BJ (cell line): Measurements from ENCODE around the gene CCDC148. TPM values are rescaled to one million over a fixed set of nuclear protein-coding genes. Genes with fewer than 3 reads are reported as not detected.

Source experiments
- CTCF ChIA-PET: fragments of 350-600 bp; formaldehyde crosslinking; extraction: SDS; loops from one replicate; lab custom pipeline; 2021; ENCODE audit warnings: antibody characterized with exemption, inconsistent platforms; lab: Yijun Ruan, JAX
- POLR2A ChIA-PET: fragments of 300-600 bp; sonication (Branson Sonifier 250); formaldehyde crosslinking; extraction: SDS; loops from one replicate; lab custom pipeline; 2021; ENCODE audit warnings: antibody characterized with exemption; lab: Charles Lee
- DNase-seq: peaks from one replicate; pipeline ENCODE4 v3.0.0-alpha.2; 2011; ENCODE audit warnings: low read depth
- H3K27me3 ChIP-seq: 2 replicates; pipeline ENCODE4 v1.6.0; 2011; ENCODE audit warnings: low read length; ENCODE audit not compliant: control insufficient read depth, insufficient read depth
- H3K36me3 ChIP-seq: 2 replicates; pipeline ENCODE4 v1.5.1; 2011; ENCODE audit warnings: low read length; ENCODE audit not compliant: control insufficient read depth, insufficient read depth
- H3K4me3 ChIP-seq: 2 replicates; pipeline ENCODE4 v1.5.1; 2011; ENCODE audit warnings: low read depth, mild to moderate bottlenecking, control low read depth, low read length
- CTCF ChIP-seq: IDR thresholded peaks from 2 replicates; pipeline ENCODE4 v1.5.1; 2011; ENCODE audit warnings: low read depth, mild to moderate bottlenecking, control low read depth, inconsistent platforms, low read length, moderate library complexity; ENCODE audit not compliant: insufficient read depth
- polyA plus RNA-seq: library from polyadenylated mRNA; depleted of rRNA; stranded (reverse); fragments of >200 nt; gene quantifications from 2 replicates; pipeline ENCODE4 v1.2.3, GENCODE V29; 2011

CCDC148 gene
- polyA plus RNA-seq, 1 experiment, result 0.75 TPM

- Histone ChIP-seq H3K4me3 (no peak overlapping the region), H3K36me3 (no peaks in the 10 kb centered on the region), H3K27me3 (no peaks in the 10 kb centered on the region)
- no peak for DNase-seq
- ChIA-PET CTCF (interaction anchor here (0.6 to 1.0 kb wide), 2 partner anchors 24 to 583 kb away, joined by 3 read pairs; no protein-coding TSS in a partner anchor), POLR2A (no interaction called here)
- TF ChIP-seq CTCF, result no peak
Observed at GRCh38 chr2:158143703-158144360, 312.7 kb downstream of the CCDC148 start.

DNA sequence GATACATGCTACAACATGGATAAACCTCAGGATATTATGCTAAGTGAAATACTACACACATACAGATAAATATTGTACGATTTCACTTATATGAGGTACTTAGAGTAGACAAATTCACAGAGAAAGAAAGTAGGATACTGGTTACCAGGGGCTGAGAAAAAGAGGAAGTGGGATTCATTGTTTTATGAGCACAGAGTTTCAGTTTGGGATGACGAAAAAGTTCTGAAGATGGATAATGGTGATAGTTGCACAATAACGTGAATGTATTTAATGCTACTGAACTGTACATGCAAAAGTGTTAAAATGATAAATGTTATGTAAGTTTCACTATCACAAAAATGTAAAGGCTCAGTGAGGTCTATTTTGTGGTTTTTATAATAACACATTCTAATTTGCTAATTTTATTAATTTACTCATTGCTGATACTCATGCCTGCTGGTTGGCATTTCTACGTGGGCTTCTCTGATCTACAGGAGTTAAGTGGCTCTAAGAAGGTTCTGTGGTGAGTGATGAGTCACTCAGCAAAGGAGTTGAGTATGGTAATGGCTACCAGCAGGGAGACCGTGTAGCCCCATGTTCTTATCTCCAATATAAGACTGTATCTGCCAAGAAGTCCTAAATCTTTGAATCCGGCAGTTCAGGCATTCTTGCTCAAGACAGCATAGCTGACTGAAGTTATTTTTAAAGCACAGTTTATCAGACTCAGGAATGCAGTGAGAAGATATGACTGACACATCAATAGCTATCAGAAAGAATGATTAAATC, 313.8 kb downstream of the CCDC148 start:
- Histone ChIP-seq H3K27me3 (peaks cover under 1% of the 10 kb centered on the region; the same call in 1 of the 2 replicates), H3K36me3 (no peaks in the 10 kb centered on the region), H3K4me3 (no peak overlapping the region)
- POLR2A ChIA-PET, result no interaction called here
- TF ChIP-seq CTCF, result no peak
- CTCF ChIA-PET, result no interaction called here
- no peak for DNase-seq

DNA sequence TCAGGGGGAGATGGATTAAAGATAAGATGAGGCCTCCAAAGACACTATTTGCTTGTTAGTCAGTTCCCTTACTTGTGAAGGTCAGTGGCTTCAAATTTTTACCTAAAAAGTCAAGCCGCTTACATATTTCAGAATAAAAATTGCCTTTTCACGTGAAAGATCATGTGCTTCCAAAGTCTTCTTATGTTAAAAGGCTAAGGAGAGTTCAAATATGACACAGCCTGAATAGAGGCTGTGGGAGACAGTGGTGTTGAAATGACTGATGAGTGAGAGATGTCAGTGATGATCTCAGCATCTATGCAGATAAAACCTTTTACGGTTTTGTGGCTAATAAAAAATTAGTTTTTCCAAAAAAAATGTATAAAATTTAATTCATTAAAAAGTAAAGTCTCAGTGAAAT, 314.4 kb downstream of the CCDC148 start:
- Histone ChIP-seq H3K27me3 (peaks cover 2% of the 10 kb centered on the region; the same call in 1 of the 2 replicates), H3K36me3 (no peaks in the 10 kb centered on the region), H3K4me3 (no peak overlapping the region)
- ChIA-PET CTCF (no interaction called here), POLR2A (no interaction called here)
- no peak for DNase-seq
- TF ChIP-seq CTCF, result no peak

- peaks cover 2% of the 10 kb centered on the region; the same call in 1 of the 2 replicates for H3K27me3 ChIP-seq
- TF ChIP-seq CTCF, result no peak
- H3K4me3 ChIP-seq, result no peak overlapping the region
- ChIA-PET POLR2A (no interaction called here), CTCF (no interaction called here)
- H3K36me3 ChIP-seq, result no peaks in the 10 kb centered on the region
- DNase-seq, result no peak
Observed at GRCh38 chr2:158140201-158140600, 316.4 kb downstream of the CCDC148 start.

DNA sequence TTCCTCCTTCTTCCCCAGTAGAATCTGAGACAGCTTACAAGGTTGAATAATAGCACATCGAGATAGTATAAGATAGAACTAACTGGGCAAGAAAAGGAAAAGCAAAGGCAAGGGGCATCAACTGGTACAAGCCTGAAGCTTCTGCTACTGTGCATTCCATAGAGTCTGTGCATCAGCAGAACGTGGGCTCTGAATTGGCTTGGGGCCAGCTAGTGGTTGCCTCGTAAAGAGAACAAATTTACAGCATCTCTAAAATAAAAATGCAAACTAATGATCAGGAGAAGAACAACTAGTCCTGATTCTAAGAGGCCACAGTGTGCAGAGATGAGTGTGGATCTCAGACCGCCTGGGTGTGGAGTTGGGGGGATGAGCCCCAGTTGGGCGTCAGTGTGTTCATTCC, 318.3 kb downstream of the CCDC148 start:
- TF ChIP-seq CTCF, result no peak
- Histone ChIP-seq H3K27me3 (peaks cover 2% of the 10 kb centered on the region; the same call in 1 of the 2 replicates), H3K36me3 (no peaks in the 10 kb centered on the region), H3K4me3 (no peak overlapping the region)
- ChIA-PET CTCF (no interaction called here), POLR2A (no interaction called here)
- no peak for DNase-seq
